Mammary epithelial cell (primary cell): ENCODE data around the gene NPL.

Source experiments
- CTCF ChIP-seq, 2 donors: IDR thresholded peaks in 1 of 2; conservative IDR thresholded peaks in 1 of 2; 2 replicates each; pipeline ENCODE4 v1.5.1; 2011 to 2012; ENCODE audit warnings: inconsistent platforms in 2 of 2, low read length in 2 of 2, mild to moderate bottlenecking in 2 of 2, control low read depth in 1 of 2, low read depth in 1 of 2; ENCODE audit not compliant: insufficient read depth in 1 of 2; ENCODE audit errors: extremely low read depth in 1 of 2
- EZH2 ChIP-seq: IDR thresholded peaks from 2 replicates; pipeline ENCODE4 v1.6.1; 2012; ENCODE audit warnings: low read length, inconsistent platforms, borderline replicate concordance

GRCh38 chr1:182766050-182766449 is 23.5 kb upstream of the NPL start:
- TF ChIP-seq EZH2 (no peak), CTCF (conservative IDR thresholded peaks at IDR 0.05 in 1 of 2, IDR thresholded peaks at IDR 0.05 in 1 of 2; ENCODE audit: extremely low read depth in 1 of 2, insufficient read depth in 1 of 2, low read depth in 1 of 2, low read length in 2 of 2) (no peak)
